Astrocyte (in vitro differentiated cells and primary cell): ENCODE data around the gene C19orf53. TPM values are rescaled to one million over a fixed set of nuclear protein-coding genes. Genes with fewer than 3 reads are reported as not detected.

Experiments used
- DNase-seq: peaks from one replicate; pipeline ENCODE4 v3.0.0-alpha.2; 2010; ENCODE audit warnings: low read depth
- FAIRE-seq: peaks from 2 replicates; lab custom pipeline; 2011; peaks lifted over from hg19 to GRCh38; lab: Jason Lieb, UNC
- H2AFZ ChIP-seq: 2 replicates; pipeline ENCODE4 v1.6.0; 2012; ENCODE audit warnings: low read depth, low read length, inconsistent platforms
- H3K27ac ChIP-seq: 2 replicates; pipeline ENCODE4 v1.5.1; 2011; ENCODE audit warnings: low read depth, low read length, inconsistent platforms
- H3K27me3 ChIP-seq: 2 replicates; pipeline ENCODE4 v1.6.0; 2011; ENCODE audit warnings: low read length, inconsistent platforms; ENCODE audit not compliant: insufficient read depth
- H3K36me3 ChIP-seq: 2 replicates; pipeline ENCODE4 v1.5.1; 2011; ENCODE audit warnings: low read length, inconsistent platforms; ENCODE audit not compliant: insufficient read depth
- H3K4me1 ChIP-seq: 2 replicates; pipeline ENCODE4 v1.5.1; 2011; ENCODE audit warnings: low read length, inconsistent platforms; ENCODE audit not compliant: insufficient read depth
- H3K4me2 ChIP-seq: 2 replicates; pipeline ENCODE4 v1.6.0; 2012; ENCODE audit warnings: low read length, inconsistent platforms
- H3K4me3 ChIP-seq: 2 replicates; pipeline ENCODE4 v1.5.1; 2011; ENCODE audit warnings: low read depth, mild to moderate bottlenecking, low read length, inconsistent platforms; ENCODE audit not compliant: insufficient read depth
- H3K79me2 ChIP-seq: 2 replicates; pipeline ENCODE4 v1.6.0; 2012; ENCODE audit warnings: mild to moderate bottlenecking, low read length, inconsistent platforms; ENCODE audit not compliant: insufficient read depth
- H3K9ac ChIP-seq: 2 replicates; pipeline ENCODE4 v1.6.0; 2012; ENCODE audit warnings: mild to moderate bottlenecking, low read length, inconsistent platforms
- H3K9me3 ChIP-seq: 2 replicates; pipeline ENCODE4 v1.5.1; 2012; ENCODE audit warnings: low read depth, mild to moderate bottlenecking, low read length, inconsistent platforms; ENCODE audit not compliant: insufficient read depth
- H4K20me1 ChIP-seq: 2 replicates; pipeline ENCODE4 v1.6.0; 2012; ENCODE audit warnings: low read length, inconsistent platforms; ENCODE audit not compliant: insufficient read depth
- H3K27ac Mint-ChIP-seq: one replicate; pipeline ENCODE4 v1.8.0; 2021; ENCODE audit warnings: mild to moderate bottlenecking, mixed read lengths; ENCODE audit not compliant: unreplicated experiment
- H3K27me3 Mint-ChIP-seq: one replicate; pipeline ENCODE4 v1.8.0; 2021; ENCODE audit warnings: low read depth, mixed read lengths; ENCODE audit not compliant: unreplicated experiment
- H3K36me3 Mint-ChIP-seq: one replicate; pipeline ENCODE4 v1.8.0; 2021; ENCODE audit warnings: low read depth, mixed read lengths; ENCODE audit not compliant: unreplicated experiment
- H3K4me1 Mint-ChIP-seq: one replicate; pipeline ENCODE4 v1.8.0; 2021; ENCODE audit warnings: low read depth, mixed read lengths; ENCODE audit not compliant: unreplicated experiment
- H3K4me3 Mint-ChIP-seq: one replicate; pipeline ENCODE4 v1.8.0; 2021; ENCODE audit warnings: mild to moderate bottlenecking, moderate library complexity, mixed read lengths; ENCODE audit not compliant: unreplicated experiment
- H3K9me3 Mint-ChIP-seq: one replicate; pipeline ENCODE4 v1.8.0; 2021; ENCODE audit warnings: mild to moderate bottlenecking, mixed read lengths; ENCODE audit not compliant: unreplicated experiment
- EZH2 ChIP-seq: IDR thresholded peaks from 2 replicates; pipeline ENCODE4 v1.6.1; 2012; ENCODE audit warnings: mild to moderate bottlenecking, low read length, inconsistent platforms; ENCODE audit not compliant: insufficient read depth
- total RNA-seq: library from RNA; stranded (reverse); gene quantifications from 2 replicates; pipeline ENCODE4 v1.2.1, GENCODE V29; 2021
- TF ChIP-seq, protein P1 (sequence below): IDR thresholded peaks from 2 replicates; pipeline ENCODE4 v1.5.1; 2011; ENCODE audit warnings: low read depth, mild to moderate bottlenecking, inconsistent platforms, low read length, moderate library complexity; ENCODE audit not compliant: insufficient read depth

C19orf53 gene
- total RNA-seq, 1 donor from 2014 or later, result 138 TPM

DNA sequence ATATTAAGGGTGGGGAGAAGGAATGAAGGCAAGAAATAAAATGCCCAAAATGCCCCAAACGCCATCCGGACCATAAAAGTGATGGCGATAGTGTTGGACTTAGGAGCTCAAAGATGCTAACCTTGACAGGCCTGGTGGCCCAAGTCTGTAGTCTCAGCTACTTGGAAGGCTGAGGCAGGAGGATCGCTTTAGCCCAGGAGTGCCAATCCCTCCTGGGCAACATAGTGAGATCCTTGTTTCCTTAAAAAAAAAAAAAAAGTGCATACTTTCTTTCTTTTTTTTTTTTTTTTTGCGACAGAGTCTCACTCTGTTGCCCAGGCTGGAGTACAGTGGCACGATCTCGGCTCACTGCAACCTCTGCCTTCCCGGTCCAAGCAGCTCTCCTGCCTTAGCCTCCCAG, 41.9 kb upstream of the C19orf53 start:
- peak overlapping the region; percentile 100 for H3K27ac Mint-ChIP-seq
- H3K9me3 ChIP-seq, result no peaks in the 10 kb centered on the region
- no peaks in the 10 kb centered on the region for H3K27me3 Mint-ChIP-seq
- H4K20me1 ChIP-seq, result no peaks in the 10 kb centered on the region
- TF ChIP-seq, protein P1, sequence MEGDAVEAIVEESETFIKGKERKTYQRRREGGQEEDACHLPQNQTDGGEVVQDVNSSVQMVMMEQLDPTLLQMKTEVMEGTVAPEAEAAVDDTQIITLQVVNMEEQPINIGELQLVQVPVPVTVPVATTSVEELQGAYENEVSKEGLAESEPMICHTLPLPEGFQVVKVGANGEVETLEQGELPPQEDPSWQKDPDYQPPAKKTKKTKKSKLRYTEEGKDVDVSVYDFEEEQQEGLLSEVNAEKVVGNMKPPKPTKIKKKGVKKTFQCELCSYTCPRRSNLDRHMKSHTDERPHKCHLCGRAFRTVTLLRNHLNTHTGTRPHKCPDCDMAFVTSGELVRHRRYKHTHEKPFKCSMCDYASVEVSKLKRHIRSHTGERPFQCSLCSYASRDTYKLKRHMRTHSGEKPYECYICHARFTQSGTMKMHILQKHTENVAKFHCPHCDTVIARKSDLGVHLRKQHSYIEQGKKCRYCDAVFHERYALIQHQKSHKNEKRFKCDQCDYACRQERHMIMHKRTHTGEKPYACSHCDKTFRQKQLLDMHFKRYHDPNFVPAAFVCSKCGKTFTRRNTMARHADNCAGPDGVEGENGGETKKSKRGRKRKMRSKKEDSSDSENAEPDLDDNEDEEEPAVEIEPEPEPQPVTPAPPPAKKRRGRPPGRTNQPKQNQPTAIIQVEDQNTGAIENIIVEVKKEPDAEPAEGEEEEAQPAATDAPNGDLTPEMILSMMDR, result no peak
- no peak for TF ChIP-seq EZH2
- peak overlapping the region; percentile 88 for H3K4me3 Mint-ChIP-seq
- no peaks in the 10 kb centered on the region for H3K27me3 ChIP-seq
- no peaks in the 10 kb centered on the region for H3K36me3 Mint-ChIP-seq
- FAIRE-seq (no peak), DNase-seq (no peak)
- H3K4me1 Mint-ChIP-seq, result peaks cover 8% of the 10 kb centered on the region
- H3K36me3 ChIP-seq, result no peaks in the 10 kb centered on the region
- peak overlapping the region; percentile 100 for H3K27ac ChIP-seq
- H3K4me2 ChIP-seq, result peak overlapping the region; percentile 98
- peaks cover 5% of the 10 kb centered on the region for H3K79me2 ChIP-seq
- H2AFZ ChIP-seq, result no peak overlapping the region
- H3K9me3 Mint-ChIP-seq, result no peaks in the 10 kb centered on the region
- peak overlapping the region; percentile 92 for H3K9ac ChIP-seq
- peak overlapping the region; percentile 78 for H3K4me3 ChIP-seq
- peaks cover 30% of the 10 kb centered on the region for H3K4me1 ChIP-seq

DNA sequence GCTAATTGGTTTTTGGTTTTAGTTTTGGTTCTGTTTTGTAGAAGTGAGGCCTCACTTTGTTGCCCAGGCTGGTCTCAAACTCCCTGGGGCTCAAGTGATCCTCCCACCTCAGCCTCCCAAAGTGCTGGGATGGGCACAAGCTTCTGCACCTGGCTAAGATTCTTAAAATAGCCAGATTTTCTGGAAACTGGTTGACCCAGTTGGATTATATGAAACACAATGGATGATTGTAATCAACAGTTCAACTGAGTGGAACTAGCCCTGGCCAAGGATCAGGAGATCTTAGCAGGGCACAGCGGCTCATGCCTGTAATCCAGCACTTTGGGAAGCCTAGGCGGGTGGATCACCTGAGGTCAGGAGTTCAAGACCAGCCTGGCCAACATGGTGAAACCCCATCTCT, 39.5 kb upstream of the C19orf53 start:
- H3K4me3 Mint-ChIP-seq, result no peak overlapping the region
- H3K36me3 Mint-ChIP-seq, result peaks cover 7% of the 10 kb centered on the region
- TF ChIP-seq, protein P1, result no peak
- no peak for TF ChIP-seq EZH2
- H4K20me1 ChIP-seq, result no peaks in the 10 kb centered on the region
- H3K9me3 Mint-ChIP-seq, result no peaks in the 10 kb centered on the region
- H3K4me2 ChIP-seq, result no peak overlapping the region
- no peaks in the 10 kb centered on the region for H3K27me3 ChIP-seq
- no peak overlapping the region for H3K9ac ChIP-seq
- H3K27me3 Mint-ChIP-seq, result no peaks in the 10 kb centered on the region
- no peaks in the 10 kb centered on the region for H3K36me3 ChIP-seq
- H3K9me3 ChIP-seq, result no peaks in the 10 kb centered on the region
- H2AFZ ChIP-seq, result no peak overlapping the region
- no peak overlapping the region for H3K27ac ChIP-seq
- peaks cover 5% of the 10 kb centered on the region for H3K79me2 ChIP-seq
- peaks cover 18% of the 10 kb centered on the region for H3K4me1 ChIP-seq
- FAIRE-seq (no peak), DNase-seq (no peak)
- H3K4me1 Mint-ChIP-seq, result peaks cover 8% of the 10 kb centered on the region
- no peak overlapping the region for H3K4me3 ChIP-seq
- no peak overlapping the region for H3K27ac Mint-ChIP-seq

DNA sequence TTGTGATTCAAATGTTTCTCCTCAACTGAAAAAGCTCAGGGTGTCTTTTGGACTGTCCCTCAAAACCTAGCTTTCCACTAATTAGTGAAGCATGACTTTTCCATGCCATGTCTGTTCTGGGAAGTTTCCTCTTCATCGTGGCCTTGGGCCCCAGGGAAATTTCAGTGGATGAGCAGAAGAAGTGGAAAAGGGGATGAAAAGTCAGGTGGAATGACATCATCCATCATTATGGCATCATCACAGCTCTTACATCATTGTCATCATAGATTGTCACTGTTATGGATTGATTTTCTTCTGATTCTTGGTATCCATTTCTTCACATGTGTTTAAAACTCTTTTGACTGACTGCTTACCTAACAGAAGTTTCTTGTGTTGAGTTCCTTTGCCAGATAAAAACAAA, 36.2 kb upstream of the C19orf53 start:
- Mint-ChIP-seq H3K27ac (no peak overlapping the region), H3K4me1 (no peaks in the 10 kb centered on the region), H3K36me3 (peaks cover 11% of the 10 kb centered on the region), H3K9me3 (no peaks in the 10 kb centered on the region), H3K27me3 (no peaks in the 10 kb centered on the region), H3K4me3 (no peak overlapping the region)
- no peaks in the 10 kb centered on the region for H3K36me3 ChIP-seq
- no peaks in the 10 kb centered on the region for H3K79me2 ChIP-seq
- no peak overlapping the region for H2AFZ ChIP-seq
- no peaks in the 10 kb centered on the region for H3K9me3 ChIP-seq
- H4K20me1 ChIP-seq, result no peaks in the 10 kb centered on the region
- H3K4me1 ChIP-seq, result peaks cover 7% of the 10 kb centered on the region
- TF ChIP-seq, protein P1, result no peak
- TF ChIP-seq EZH2, result no peak
- H3K27ac ChIP-seq, result no peak overlapping the region
- H3K4me2 ChIP-seq, result no peak overlapping the region
- DNase-seq (no peak), FAIRE-seq (no peak)
- H3K27me3 ChIP-seq, result no peaks in the 10 kb centered on the region
- no peak overlapping the region for H3K4me3 ChIP-seq
- no peak overlapping the region for H3K9ac ChIP-seq
